ENCODE results near the gene PNP. TPM values are rescaled to one million over a fixed set of nuclear protein-coding genes. Genes with fewer than 3 reads are reported as not detected.

The PNP gene
- total RNA-seq, 1 donor, result 32.4 TPM

GRCh38 chr14:20478894-20479293 is 9.7 kb downstream of the PNP start:
- no peak for DNase-seq (ENCODE audit: low read depth)
- H3K4me3 ChIP-seq (ENCODE audit: low read depth, low read length), result no peak overlapping the region
- no peak for TF ChIP-seq CTCF (IDR thresholded peaks at IDR 0.05; ENCODE audit: insufficient read depth, low read depth, low read length)

- no peak for TF ChIP-seq CTCF (IDR thresholded peaks at IDR 0.05; ENCODE audit: insufficient read depth, low read depth, low read length)
- no peak overlapping the region for H3K4me3 ChIP-seq (ENCODE audit: low read depth, low read length)
- no peak for DNase-seq (ENCODE audit: low read depth)
Measured at GRCh38 chr14:20482382-20482781, 13.2 kb downstream of the PNP start.

DNA sequence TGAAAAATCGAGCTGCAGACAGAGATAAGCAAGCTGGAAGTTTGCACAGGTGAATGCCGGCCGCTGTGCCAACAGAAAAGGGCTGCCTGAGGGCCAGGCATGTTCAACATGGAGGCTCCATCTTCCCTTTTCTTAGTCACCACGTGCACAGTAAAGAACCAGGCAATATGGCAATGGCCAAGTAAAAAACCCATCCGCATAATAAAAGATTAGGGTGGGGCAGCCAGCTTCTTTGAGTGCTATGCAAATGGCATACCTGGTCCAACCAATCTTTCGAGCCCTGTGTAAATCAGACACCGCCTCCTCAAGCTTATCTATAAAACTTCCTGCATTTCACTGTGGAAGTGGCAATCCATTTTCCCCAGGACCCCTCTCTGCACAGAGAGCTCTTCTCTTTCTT is 16.7 kb downstream of the PNP start:
- no peak overlapping the region for H3K4me3 ChIP-seq (ENCODE audit: low read depth, low read length)
- no peak for DNase-seq (ENCODE audit: low read depth)
- no peak for TF ChIP-seq CTCF (IDR thresholded peaks at IDR 0.05; ENCODE audit: insufficient read depth, low read depth, low read length)

DNA sequence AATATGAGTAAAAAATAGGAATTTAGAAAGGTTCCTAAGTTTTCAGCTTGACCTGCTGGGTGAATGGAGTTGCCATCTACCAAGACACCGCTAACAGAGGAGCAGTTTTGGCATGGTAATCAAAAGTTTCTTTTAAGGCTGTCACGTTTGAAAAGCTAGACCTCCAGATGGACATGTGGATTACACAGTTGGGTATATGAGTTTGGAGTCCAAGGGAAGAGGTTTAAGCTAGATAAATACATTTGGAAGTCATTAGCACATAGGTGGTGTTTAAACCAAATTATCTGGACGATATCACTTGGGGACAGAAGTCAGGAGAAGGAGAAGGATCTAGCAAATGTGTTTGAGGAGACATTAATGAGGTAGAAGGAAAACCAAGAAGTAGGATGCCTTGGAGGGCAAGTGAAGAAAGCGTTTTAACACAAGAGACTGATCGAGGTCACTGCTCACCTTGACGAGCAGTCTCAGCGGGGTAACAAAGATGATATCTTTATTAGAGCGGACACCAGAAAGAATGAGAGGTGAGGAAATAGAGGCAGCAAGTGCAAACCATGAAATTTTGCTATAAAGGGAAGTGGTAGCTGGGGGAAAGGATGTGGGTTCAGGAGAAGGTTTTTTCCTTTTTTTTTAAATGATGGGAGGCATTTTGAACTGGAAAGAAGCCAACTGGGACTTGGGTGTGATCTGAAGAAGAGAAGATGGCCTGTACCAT is 17.6 kb downstream of the PNP start:
- TF ChIP-seq CTCF (IDR thresholded peaks at IDR 0.05; ENCODE audit: insufficient read depth, low read depth, low read length), result no peak

GRCh38 chr14:20487396-20487725 is 18.2 kb downstream of the PNP start:
- TF ChIP-seq CTCF (IDR thresholded peaks at IDR 0.05; ENCODE audit: insufficient read depth, low read depth, low read length), result no peak
- no peak overlapping the region for H3K4me3 ChIP-seq (ENCODE audit: low read depth, low read length)

More for the DNA sequence above, 17.6 kb downstream of the PNP start:
- H3K4me3 ChIP-seq (ENCODE audit: low read depth, low read length), result no peak overlapping the region
- no peak for DNase-seq (ENCODE audit: low read depth)

GRCh38 chr14:20489093-20489994 is 20.1 kb downstream of the PNP start:
- H3K4me3 ChIP-seq (ENCODE audit: low read depth, low read length), result no peak overlapping the region
- TF ChIP-seq CTCF (IDR thresholded peaks at IDR 0.05; ENCODE audit: insufficient read depth, low read depth, low read length), result no peak
- no peak for DNase-seq (ENCODE audit: low read depth)

More at GRCh38 chr14:20487396-20487725, 18.2 kb downstream of the PNP start:
- DNase-seq (ENCODE audit: low read depth), result no peak
